ENCODE measurements around the gene UBE4B. TPM values are rescaled to one million over a fixed set of nuclear protein-coding genes. Genes with fewer than 3 reads are reported as not detected.

Gene UBE4B
- total RNA-seq, 1 experiment from 2014 or later: 44.7 TPM

DNA sequence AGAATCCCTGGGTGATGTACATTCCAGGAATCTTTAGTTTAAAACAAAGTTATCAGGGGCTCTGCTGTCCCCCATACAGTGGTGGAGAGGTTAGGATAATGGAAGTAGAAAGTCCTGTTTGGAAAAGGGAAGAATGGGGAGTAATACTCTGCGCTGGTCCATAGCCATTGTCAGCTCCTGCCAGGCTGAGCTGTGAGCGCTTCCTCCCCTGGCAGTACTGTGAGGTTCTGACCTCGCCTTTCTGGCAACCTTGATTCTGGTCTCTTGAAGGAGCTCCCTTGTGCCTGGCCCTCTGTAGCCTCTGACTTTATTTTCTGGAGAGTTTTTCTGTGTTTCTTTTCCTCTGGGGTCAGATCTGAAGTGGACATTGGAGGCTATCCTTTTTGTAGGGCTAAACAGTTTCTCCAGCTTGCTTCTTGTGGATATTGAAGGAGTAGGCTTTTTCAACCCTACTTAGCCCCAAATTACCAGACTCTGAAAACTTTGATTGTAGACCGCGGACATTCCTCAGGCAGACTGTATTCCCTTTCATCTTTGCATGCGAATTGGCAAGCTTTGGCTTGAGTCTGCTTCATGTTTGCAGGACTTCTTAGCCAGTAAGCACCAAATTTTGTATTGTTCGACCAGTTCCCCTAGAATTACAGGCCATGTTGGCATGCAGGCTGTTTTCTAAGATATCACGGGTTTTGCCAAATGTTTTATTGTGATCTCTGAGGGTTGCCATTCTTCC lies 13.8 kb downstream of the UBE4B start:
- Histone ChIP-seq H3K4me3 (replicated peaks in 1 of 2; ENCODE audit: low read depth in 1 of 2, low read length in 2 of 2) (no peak overlapping the region), H3K36me3 (ENCODE audit: control insufficient read depth in 1 of 2, insufficient read depth in 2 of 2, low read length in 2 of 2) (no peaks in the 10 kb centered on the region), H3K27ac (ENCODE audit: low read depth, low read length) (no peak overlapping the region), H3K79me2 (ENCODE audit: insufficient read depth, low read length) (peaks cover 91% of the 10 kb centered on the region), H4K20me1 (ENCODE audit: insufficient read depth) (no peaks in the 10 kb centered on the region), H3K9me2 (ENCODE audit: insufficient read depth) (no peaks in the 10 kb centered on the region), H3K9ac (ENCODE audit: low read length) (no peak overlapping the region), H3K9me3 (ENCODE audit: control insufficient read depth in 1 of 2, insufficient read depth in 1 of 2, low read depth in 1 of 2, low read length in 2 of 2) (no peaks in the 10 kb centered on the region), H3K4me2 (ENCODE audit: low read length) (no peak overlapping the region), H3K27me3 (ENCODE audit: insufficient read depth, low read length) (no peaks in the 10 kb centered on the region), H2AFZ (ENCODE audit: low read depth, low read length, poor library complexity, severe bottlenecking) (no peak overlapping the region), H3K4me1 (ENCODE audit: control insufficient read depth in 1 of 2, insufficient read depth in 2 of 2, low read length in 2 of 2) (peaks cover 0 to 3% of the 10 kb centered on the region in 2 experiments; a peak in 1 of 4 replicates)
- ATAC-seq (no peak), DNase-seq (ENCODE audit: low read depth, low spot score) (no peak)
- TF ChIP-seq, protein P1, sequence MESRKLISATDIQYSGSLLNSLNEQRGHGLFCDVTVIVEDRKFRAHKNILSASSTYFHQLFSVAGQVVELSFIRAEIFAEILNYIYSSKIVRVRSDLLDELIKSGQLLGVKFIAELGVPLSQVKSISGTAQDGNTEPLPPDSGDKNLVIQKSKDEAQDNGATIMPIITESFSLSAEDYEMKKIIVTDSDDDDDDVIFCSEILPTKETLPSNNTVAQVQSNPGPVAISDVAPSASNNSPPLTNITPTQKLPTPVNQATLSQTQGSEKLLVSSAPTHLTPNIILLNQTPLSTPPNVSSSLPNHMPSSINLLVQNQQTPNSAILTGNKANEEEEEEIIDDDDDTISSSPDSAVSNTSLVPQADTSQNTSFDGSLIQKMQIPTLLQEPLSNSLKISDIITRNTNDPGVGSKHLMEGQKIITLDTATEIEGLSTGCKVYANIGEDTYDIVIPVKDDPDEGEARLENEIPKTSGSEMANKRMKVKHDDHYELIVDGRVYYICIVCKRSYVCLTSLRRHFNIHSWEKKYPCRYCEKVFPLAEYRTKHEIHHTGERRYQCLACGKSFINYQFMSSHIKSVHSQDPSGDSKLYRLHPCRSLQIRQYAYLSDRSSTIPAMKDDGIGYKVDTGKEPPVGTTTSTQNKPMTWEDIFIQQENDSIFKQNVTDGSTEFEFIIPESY (IDR thresholded peaks at IDR 0.05; ENCODE audit: extremely low read depth, insufficient replicate concordance, low read length): no peak
- TF ChIP-seq, protein P2, sequence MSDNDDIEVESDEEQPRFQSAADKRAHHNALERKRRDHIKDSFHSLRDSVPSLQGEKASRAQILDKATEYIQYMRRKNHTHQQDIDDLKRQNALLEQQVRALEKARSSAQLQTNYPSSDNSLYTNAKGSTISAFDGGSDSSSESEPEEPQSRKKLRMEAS (IDR thresholded peaks at IDR 0.05): no peak
- TF ChIP-seq, protein P3, sequence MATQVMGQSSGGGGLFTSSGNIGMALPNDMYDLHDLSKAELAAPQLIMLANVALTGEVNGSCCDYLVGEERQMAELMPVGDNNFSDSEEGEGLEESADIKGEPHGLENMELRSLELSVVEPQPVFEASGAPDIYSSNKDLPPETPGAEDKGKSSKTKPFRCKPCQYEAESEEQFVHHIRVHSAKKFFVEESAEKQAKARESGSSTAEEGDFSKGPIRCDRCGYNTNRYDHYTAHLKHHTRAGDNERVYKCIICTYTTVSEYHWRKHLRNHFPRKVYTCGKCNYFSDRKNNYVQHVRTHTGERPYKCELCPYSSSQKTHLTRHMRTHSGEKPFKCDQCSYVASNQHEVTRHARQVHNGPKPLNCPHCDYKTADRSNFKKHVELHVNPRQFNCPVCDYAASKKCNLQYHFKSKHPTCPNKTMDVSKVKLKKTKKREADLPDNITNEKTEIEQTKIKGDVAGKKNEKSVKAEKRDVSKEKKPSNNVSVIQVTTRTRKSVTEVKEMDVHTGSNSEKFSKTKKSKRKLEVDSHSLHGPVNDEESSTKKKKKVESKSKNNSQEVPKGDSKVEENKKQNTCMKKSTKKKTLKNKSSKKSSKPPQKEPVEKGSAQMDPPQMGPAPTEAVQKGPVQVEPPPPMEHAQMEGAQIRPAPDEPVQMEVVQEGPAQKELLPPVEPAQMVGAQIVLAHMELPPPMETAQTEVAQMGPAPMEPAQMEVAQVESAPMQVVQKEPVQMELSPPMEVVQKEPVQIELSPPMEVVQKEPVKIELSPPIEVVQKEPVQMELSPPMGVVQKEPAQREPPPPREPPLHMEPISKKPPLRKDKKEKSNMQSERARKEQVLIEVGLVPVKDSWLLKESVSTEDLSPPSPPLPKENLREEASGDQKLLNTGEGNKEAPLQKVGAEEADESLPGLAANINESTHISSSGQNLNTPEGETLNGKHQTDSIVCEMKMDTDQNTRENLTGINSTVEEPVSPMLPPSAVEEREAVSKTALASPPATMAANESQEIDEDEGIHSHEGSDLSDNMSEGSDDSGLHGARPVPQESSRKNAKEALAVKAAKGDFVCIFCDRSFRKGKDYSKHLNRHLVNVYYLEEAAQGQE (IDR thresholded peaks at IDR 0.05; ENCODE audit: low read depth): no peak
- TF ChIP-seq POLR2AphosphoS5 (IDR thresholded peaks at IDR 0.05; ENCODE audit: low read depth, low read length): no peak
- TF ChIP-seq RAD21 (IDR thresholded peaks at IDR 0.05; ENCODE audit: low read depth): no peak
- TF ChIP-seq, protein P4, sequence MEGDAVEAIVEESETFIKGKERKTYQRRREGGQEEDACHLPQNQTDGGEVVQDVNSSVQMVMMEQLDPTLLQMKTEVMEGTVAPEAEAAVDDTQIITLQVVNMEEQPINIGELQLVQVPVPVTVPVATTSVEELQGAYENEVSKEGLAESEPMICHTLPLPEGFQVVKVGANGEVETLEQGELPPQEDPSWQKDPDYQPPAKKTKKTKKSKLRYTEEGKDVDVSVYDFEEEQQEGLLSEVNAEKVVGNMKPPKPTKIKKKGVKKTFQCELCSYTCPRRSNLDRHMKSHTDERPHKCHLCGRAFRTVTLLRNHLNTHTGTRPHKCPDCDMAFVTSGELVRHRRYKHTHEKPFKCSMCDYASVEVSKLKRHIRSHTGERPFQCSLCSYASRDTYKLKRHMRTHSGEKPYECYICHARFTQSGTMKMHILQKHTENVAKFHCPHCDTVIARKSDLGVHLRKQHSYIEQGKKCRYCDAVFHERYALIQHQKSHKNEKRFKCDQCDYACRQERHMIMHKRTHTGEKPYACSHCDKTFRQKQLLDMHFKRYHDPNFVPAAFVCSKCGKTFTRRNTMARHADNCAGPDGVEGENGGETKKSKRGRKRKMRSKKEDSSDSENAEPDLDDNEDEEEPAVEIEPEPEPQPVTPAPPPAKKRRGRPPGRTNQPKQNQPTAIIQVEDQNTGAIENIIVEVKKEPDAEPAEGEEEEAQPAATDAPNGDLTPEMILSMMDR (IDR thresholded peaks at IDR 0.05 in 2 of 3, conservative IDR thresholded peaks at IDR 0.05 in 1 of 3; ENCODE audit: borderline replicate concordance in 1 of 3, insufficient read depth in 1 of 3, low read depth in 2 of 3, low read length in 2 of 3): no peak
- no peak for TF ChIP-seq JUND (IDR thresholded peaks at IDR 0.05)
- TF ChIP-seq ZFX (IDR thresholded peaks at IDR 0.05): no peak
- TF ChIP-seq EZH2 (IDR thresholded peaks at IDR 0.05): no peak
- TF ChIP-seq ELF1 (IDR thresholded peaks at IDR 0.05; ENCODE audit: borderline replicate concordance, low read depth): no peak
- intact Hi-C loops (cut with micrococcal nuclease): no loop called here
- ChIA-PET CTCF (no interaction called here), POLR2A (no interaction called here), RAD21 (ENCODE audit: low non-redundant PET in 1 of 2, low total read pairs in 2 of 2, uncharacterized antibody in 2 of 2, unreplicated experiment in 2 of 2) (no interaction called here)
- no TSS peak for BruUV-seq (replicated peaks)
